H1 (cell line): ENCODE measurements around the gene CBLC. TPM values are rescaled to one million over a fixed set of nuclear protein-coding genes. Genes with fewer than 3 reads are reported as not detected.

ENCODE experiments used
- CTCF ChIA-PET: fragments of 300-600 bp; sonication (Branson Sonifier 250); formaldehyde crosslinking; loops from one replicate; lab custom pipeline; 2021; ENCODE audit not compliant: partially characterized antibody; lab: Charles Lee
- POLR2A ChIA-PET: fragments of 300-600 bp; sonication (Branson Sonifier 250); formaldehyde crosslinking; loops from one replicate; lab custom pipeline; 2021; ENCODE audit warnings: inconsistent platforms; ENCODE audit not compliant: partially characterized antibody; lab: Charles Lee
- DNase-seq, 2 experiments: peaks; one replicate each; pipeline versions ENCODE4 v3.0.0 to v3.0.0-alpha.2; 2010 to 2022; ENCODE audit warnings: low spot score in 2 of 2, low read depth in 1 of 2, mixed read lengths in 1 of 2
- FAIRE-seq: peaks from 2 replicates; lab custom pipeline; 2011; peaks lifted over from hg19 to GRCh38; lab: Jason Lieb, UNC
- H2AFZ ChIP-seq: 2 replicates; pipeline ENCODE4 v1.8.1; 2012; ENCODE audit warnings: low read length, inconsistent platforms
- H2AK5ac ChIP-seq: 2 replicates; pipeline ENCODE4 v1.6.1; 2013; ENCODE audit warnings: low read depth, low read length
- H2BK120ac ChIP-seq: replicated peaks from 2 replicates; pipeline ENCODE3; 2013; ENCODE audit warnings: low read depth, low read length, inconsistent platforms
- H2BK12ac ChIP-seq: 2 replicates; pipeline ENCODE4 v1.6.1; 2013; ENCODE audit warnings: low read depth, low read length
- H2BK15ac ChIP-seq: 2 replicates; pipeline ENCODE4 v1.6.1; 2013; ENCODE audit warnings: low read length
- H2BK20ac ChIP-seq: 2 replicates; pipeline ENCODE4 v1.6.1; 2013; ENCODE audit warnings: low read length
- H2BK5ac ChIP-seq: 2 replicates; pipeline ENCODE4 v1.6.1; 2013; ENCODE audit warnings: low read depth, low read length
- H3K14ac ChIP-seq: 2 replicates; pipeline ENCODE4 v1.6.1; 2013; ENCODE audit warnings: inconsistent platforms; ENCODE audit not compliant: insufficient read length
- H3K18ac ChIP-seq: 2 replicates; pipeline ENCODE4 v1.6.1; 2013; ENCODE audit warnings: low read length; ENCODE audit errors: extremely low read depth
- H3K23ac ChIP-seq: 2 replicates; pipeline ENCODE4 v1.6.1; 2013; ENCODE audit warnings: inconsistent platforms; ENCODE audit not compliant: insufficient read length
- H3K23me2 ChIP-seq: 2 replicates; pipeline ENCODE4 v1.6.1; 2013; ENCODE audit warnings: low read depth, low read length
- H3K27ac ChIP-seq: 2 replicates; pipeline ENCODE4 v1.6.1; 2011; ENCODE audit warnings: low read depth, low read length, inconsistent platforms
- H3K27me3 ChIP-seq, 4 experiments: replicated peaks in 1 of 4; 1 replicate in 1 of 4; 2 replicates in 3 of 4; pipeline versions ENCODE4 v1.6.1 to v1.8.1; 2011 to 2013; ENCODE audit warnings: low read length in 3 of 4, mild to moderate bottlenecking in 3 of 4, inconsistent platforms in 2 of 4, mixed read lengths in 2 of 4, moderate library complexity in 1 of 4; ENCODE audit not compliant: control insufficient read depth in 3 of 4, insufficient read depth in 3 of 4; ENCODE audit errors: extremely low read depth in 1 of 4
- H3K36me3 ChIP-seq, 4 experiments: 2 replicates each; pipeline versions ENCODE4 v1.6.1 to v1.8.1; 2011 to 2013; ENCODE audit warnings: mild to moderate bottlenecking in 4 of 4, low read length in 3 of 4, moderate library complexity in 2 of 4, control low read depth in 1 of 4, inconsistent platforms in 1 of 4; ENCODE audit not compliant: insufficient read depth in 4 of 4, control insufficient read depth in 2 of 4
- H3K4ac ChIP-seq: replicated peaks from 2 replicates; pipeline ENCODE3; 2013; ENCODE audit warnings: low read length, low read depth, mixed read lengths, inconsistent platforms; ENCODE audit not compliant: insufficient read length
- H3K4me1 ChIP-seq, 4 experiments: replicated peaks in 1 of 4; 1 replicate in 1 of 4; 2 replicates in 3 of 4; pipeline versions ENCODE4 v1.6.1 to v1.8.1; 2011 to 2013; ENCODE audit warnings: low read length in 3 of 4, inconsistent platforms in 2 of 4, mixed read lengths in 1 of 4; ENCODE audit not compliant: insufficient read depth in 4 of 4, control insufficient read depth in 3 of 4
- H3K4me2 ChIP-seq, 2 experiments: 2 replicates each; pipeline versions ENCODE4 v1.6.1 to v1.8.1; 2011 to 2013; ENCODE audit warnings: low read depth in 2 of 2, low read length in 2 of 2, control low read depth in 1 of 2, inconsistent platforms in 1 of 2, mild to moderate bottlenecking in 1 of 2; ENCODE audit not compliant: insufficient read depth in 1 of 2
- H3K4me3 ChIP-seq, 4 experiments: fragments of 200-600, 300-600 bp in 1 of 4; sonication (generic), shearing (Covaris generic), sonication (Bioruptor Twin) in 1 of 4; 2 replicates each; pipeline versions ENCODE4 v1.5.1 to v1.8.1; 2011 to 2016; ENCODE audit warnings: low read length in 4 of 4, low read depth in 3 of 4, control low read depth in 2 of 4, inconsistent platforms in 2 of 4, mild to moderate bottlenecking in 2 of 4, mixed read lengths in 1 of 4, moderate library complexity in 1 of 4; ENCODE audit not compliant: insufficient read depth in 2 of 4; ENCODE audit errors: extremely low read depth in 1 of 4
- H3K56ac ChIP-seq: replicated peaks from 2 replicates; pipeline ENCODE3; 2013; ENCODE audit warnings: low read depth, mild to moderate bottlenecking, mixed read lengths, low read length, inconsistent platforms; ENCODE audit not compliant: insufficient read length
- H3K79me1 ChIP-seq: 2 replicates; pipeline ENCODE4 v1.6.1; 2013; ENCODE audit warnings: low read depth, low read length, control low read depth
- H3K79me2 ChIP-seq, 2 experiments: 2 replicates each; pipeline versions ENCODE4 v1.6.1 to v1.8.1; 2012 to 2013; ENCODE audit warnings: low read length in 2 of 2, mild to moderate bottlenecking in 2 of 2, inconsistent platforms in 1 of 2; ENCODE audit not compliant: insufficient read depth in 2 of 2, control insufficient read depth in 1 of 2
- H3K9ac ChIP-seq, 4 experiments: replicated peaks in 1 of 4; 1 replicate in 1 of 4; 2 replicates in 3 of 4; pipeline versions ENCODE4 v1.6.1 to v1.8.1; 2011 to 2013; ENCODE audit warnings: low read depth in 3 of 4, low read length in 3 of 4, control low read depth in 2 of 4, mild to moderate bottlenecking in 2 of 4, moderate library complexity in 2 of 4, inconsistent platforms in 1 of 4; ENCODE audit errors: extremely low read depth in 1 of 4
- H3K9me3 ChIP-seq, 2 experiments: 2 replicates each; pipeline versions ENCODE4 v1.6.1 to v1.8.1; 2012 to 2013; ENCODE audit warnings: mild to moderate bottlenecking in 2 of 2, moderate library complexity in 2 of 2, control low read depth in 1 of 2, inconsistent platforms in 1 of 2, low read depth in 1 of 2, low read length in 1 of 2, mixed read lengths in 1 of 2; ENCODE audit not compliant: insufficient read depth in 2 of 2
- H4K20me1 ChIP-seq, 2 experiments: replicated peaks in 1 of 2; 2 replicates each; pipeline versions ENCODE3 to v1.8.1; 2011 to 2013; ENCODE audit warnings: inconsistent platforms in 2 of 2, low read length in 2 of 2, mild to moderate bottlenecking in 1 of 2; ENCODE audit not compliant: insufficient read depth in 2 of 2, control insufficient read depth in 1 of 2
- H4K5ac ChIP-seq: 2 replicates; pipeline ENCODE4 v1.6.1; 2013; ENCODE audit warnings: low read length, low read depth, mixed read lengths, inconsistent platforms; ENCODE audit not compliant: insufficient read length
- H4K8ac ChIP-seq: 2 replicates; pipeline ENCODE4 v1.8.0; 2013; ENCODE audit warnings: mild to moderate bottlenecking, moderate library complexity, low read length, inconsistent platforms; ENCODE audit not compliant: insufficient read depth; ENCODE audit errors: extremely low read depth
- H4K91ac ChIP-seq: replicated peaks from 2 replicates; pipeline ENCODE3; 2013; ENCODE audit warnings: low read length, mixed read lengths, inconsistent platforms; ENCODE audit not compliant: insufficient read length
- ATF2 ChIP-seq: IDR thresholded peaks from 2 replicates; pipeline ENCODE4 v1.6.1; 2012; ENCODE audit warnings: low read length, inconsistent platforms
- ATF3 ChIP-seq: IDR thresholded peaks from 2 replicates; pipeline ENCODE4 v1.6.1; 2011; ENCODE audit warnings: low read depth, mild to moderate bottlenecking, low read length; ENCODE audit not compliant: insufficient read depth
- KDM4A ChIP-seq: IDR thresholded peaks from one replicate; pipeline ENCODE4 v1.7.1; 2012; ENCODE audit warnings: low read depth, mild to moderate bottlenecking, moderate library complexity, low read length, inconsistent platforms; ENCODE audit not compliant: severe bottlenecking
- PHF8 ChIP-seq: fragments of 200-600 bp; sonication (generic); conservative IDR thresholded peaks from 2 replicates; pipeline ENCODE4 v1.7.1; 2012; ENCODE audit warnings: low read depth, mild to moderate bottlenecking, inconsistent platforms, low read length, moderate library complexity
- POLR2A ChIP-seq, 2 experiments: IDR thresholded peaks; 1 replicate in 1 of 2; 2 replicates in 1 of 2; pipeline ENCODE4 v1.6.1; 2011; ENCODE audit warnings: low read depth in 2 of 2, low read length in 2 of 2, mild to moderate bottlenecking in 2 of 2; ENCODE audit errors: control extremely low read depth in 1 of 2
- RNF2 ChIP-seq: fragments of 200-900, 300-1000 bp; sonication (generic); IDR thresholded peaks from 2 replicates; pipeline ENCODE4 v1.7.1; 2016; ENCODE audit warnings: borderline replicate concordance, low read depth, mild to moderate bottlenecking, antibody characterized with exemption, low read length; ENCODE audit not compliant: poor library complexity, severe bottlenecking; ENCODE audit errors: missing control alignments
- RXRA ChIP-seq: IDR thresholded peaks from 2 replicates; pipeline ENCODE4 v1.6.1; 2011; ENCODE audit warnings: low read depth, mild to moderate bottlenecking, low read length, moderate library complexity; ENCODE audit not compliant: insufficient read depth
- SRF ChIP-seq: IDR thresholded peaks from 2 replicates; pipeline ENCODE4 v1.6.1; 2011; ENCODE audit warnings: mild to moderate bottlenecking, low read depth, low read length, moderate library complexity
- WGBS, 2 experiments: shearing (Covaris generic) in 1 of 2; methylation state at CpG; one replicate each; pipeline versions ENCODE4 v1.1.6 to v1.1.7; 2013 to 2015; ENCODE audit warnings: low lambda C conversion rate in 2 of 2, mixed read lengths in 2 of 2, inconsistent platforms in 1 of 2, low coverage in 1 of 2, missing lambda C conversion rate in 1 of 2; ENCODE audit not compliant: insufficient replicate concordance in 2 of 2, insufficient coverage in 1 of 2, insufficient read length in 1 of 2; ENCODE audit errors: extremely low coverage in 1 of 2, missing lambda C conversion rate in 1 of 2; 5-methylcytosine and 5-hydroxymethylcytosine counted together
- polyA plus RNA-seq, 7 experiments: library from polyadenylated mRNA; depleted of rRNA in 3 of 7; stranded (reverse) in 5 of 7; unstranded in 2 of 7; fragments of >200 nt in 5 of 7; fragments of 200-250 nt in 2 of 7; gene quantifications; 1 replicate in 5 of 7; 2 replicates in 1 of 7; 4 replicates in 1 of 7; pipeline versions ENCODE4 v1.2.1 to v1.2.3, GENCODE V29; 2011 to 2013; ENCODE audit warnings: missing spikeins in 2 of 7, mixed read lengths in 2 of 7
- total RNA-seq: library from RNA; stranded (reverse); fragmentation: NEBNext Ultra II Directional; extraction: Animal tissue kit (Norgen Biotek cat#: 25700); gene quantifications from 2 replicates; pipeline ENCODE4 v1.2.1, GENCODE V29; 2021

CBLC gene
- total and polyA plus RNA-seq, 2 of the 8 experiments (the other 6 are each of a cell fraction or from before 2014, with no cell fraction given), result 17.4 to 35.7 TPM

- FAIRE-seq (peak; percentile 57), DNase-seq (peak in 1 of 2 experiments; percentile 95)
- Histone ChIP-seq H3K4ac (peak overlapping the region; percentile 58), H2AK5ac (0 out of 2 replicates have a peak overlapping the region, but pooled peaks have one; percentile 65), H2BK20ac (no peak overlapping the region), H3K56ac (peak overlapping the region; percentile 87), H3K36me3 (no peaks in the 10 kb centered on the region), H4K91ac (peak overlapping the region; percentile 75), H3K18ac (peak overlapping the region; percentile 93; the same call in 1 of the 2 replicates), H3K9ac (peak overlapping the region; percentile 83 to 99 (median 90)), H2BK15ac (no peak overlapping the region), H2BK12ac (peak overlapping the region; percentile 84; the same call in 1 of the 2 replicates), H3K23me2 (peaks cover 18% of the 10 kb centered on the region), H3K79me2 (peaks cover 19 to 47% of the 10 kb centered on the region in 2 experiments), H3K9me3 (no peaks in the 10 kb centered on the region), H2BK5ac (peak overlapping the region; percentile 88), H4K5ac (peak overlapping the region; percentile 61), H3K4me2 (peak overlapping the region; percentile 85 to 95), H4K20me1 (peaks cover 16 to 25% of the 10 kb centered on the region in 2 experiments), H2AFZ (no peak overlapping the region), H3K14ac (no peak overlapping the region), H3K27me3 (no peaks in the 10 kb centered on the region), H3K4me1 (peaks cover 14 to 24% (median 16%) of the 10 kb centered on the region in 4 experiments), H3K79me1 (peaks cover 12% of the 10 kb centered on the region), H4K8ac (peak overlapping the region; percentile 76), H3K27ac (peak overlapping the region; percentile 92), H3K4me3 (peak overlapping the region; percentile 77 to 98 (median 92)), H3K23ac (no peak overlapping the region), H2BK120ac (no peak overlapping the region)
- ChIA-PET CTCF (interaction anchor here (0.7 to 1.9 kb wide), 8 partner anchors 12 to 157 kb away, joined by 3 to 19 read pairs (median 4); partner anchors contain the start of gene BCAM), POLR2A (interaction anchor here (0.6 to 6.6 kb wide), 10 partner anchors 25 to 1564 kb away, joined by 3 to 65 read pairs (median 6); partner anchors contain the start of genes APOE, BCAM and TOMM40)
- 2% methylated on average over 18 of the region's 51 CpGs; no CpG with 5 or more reads in 1 of the 2 experiments for WGBS, 2 experiments
- TF ChIP-seq POLR2A (IDR thresholded peaks at IDR 0.05; ENCODE audit: control extremely low read depth in 1 of 2, low read depth in 2 of 2, low read length in 2 of 2) (peak; percentile 62 to 65; a peak in 2 of 3 replicates), PHF8 (peak; percentile 59; the same call in 1 of the 2 replicates), RNF2 (no peak), RXRA (no peak), SRF (no peak), ATF3 (no peak), ATF2 (peak; percentile 61; the same call in 1 of the 2 replicates), KDM4A (peak; percentile 66)
Observed at GRCh38 chr19:44846455-44847143, 68.9 kb downstream of the CBLC start.
